ENCODE data around the gene MS4A4E.

DNA sequence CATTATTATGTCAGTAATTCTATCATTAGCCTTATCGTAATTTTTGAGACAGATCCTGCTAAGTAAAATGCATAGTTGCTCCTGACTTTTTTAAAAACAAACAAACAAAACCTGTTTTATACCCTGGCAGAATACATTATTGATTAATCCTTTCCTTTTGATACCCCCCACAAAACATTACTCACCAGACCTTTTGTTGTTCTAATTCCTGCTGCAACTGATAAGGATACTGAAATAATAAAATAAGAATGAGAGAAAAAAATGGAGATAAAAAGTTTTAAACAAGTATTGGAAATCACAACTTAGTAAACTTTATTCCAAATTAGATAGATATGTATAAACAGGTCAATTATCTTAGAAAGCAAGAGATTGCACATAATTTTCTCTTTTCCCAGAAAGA is 28.6 kb downstream of the MS4A4E start:
- TF ChIP-seq ZNF274 (IDR thresholded peaks at IDR 0.05; ENCODE audit: low read depth, low read length) (no peak), SUZ12 (IDR thresholded peaks at IDR 0.05; ENCODE audit: extremely low read depth, insufficient read depth, insufficient read length) (no peak)
